Mucosa of rectum (tissue), 2 donors: Measurements from ENCODE around the gene PAM.
"Not testable (repeated sequence)": the region's sequence is repeated elsewhere in the genome, so short reads cannot be mapped to it uniquely, and the experiment has no call there.

ENCODE experiments used
- H3K27ac ChIP-seq, 2 donors: one replicate each; pipeline ENCODE4 v1.7.0; 2013; ENCODE audit warnings: inconsistent platforms in 2 of 2, low read depth in 2 of 2, low read length in 2 of 2
- H3K27me3 ChIP-seq, 2 donors: one replicate each; pipeline ENCODE4 v1.7.0; 2013; ENCODE audit warnings: low read length in 2 of 2; ENCODE audit not compliant: control insufficient read depth in 2 of 2, insufficient read depth in 2 of 2
- H3K36me3 ChIP-seq, 2 donors: one replicate each; pipeline ENCODE4 v1.7.0; 2013; ENCODE audit warnings: low read length in 2 of 2; ENCODE audit not compliant: control insufficient read depth in 2 of 2, insufficient read depth in 2 of 2
- H3K4me1 ChIP-seq, 2 donors: one replicate each; pipeline ENCODE4 v1.7.0; 2013; ENCODE audit warnings: low read length in 2 of 2, mild to moderate bottlenecking in 1 of 2; ENCODE audit not compliant: control insufficient read depth in 2 of 2, insufficient read depth in 2 of 2
- H3K4me3 ChIP-seq, 2 donors: one replicate each; pipeline ENCODE4 v1.7.0; 2013; ENCODE audit warnings: low read length in 2 of 2
- H3K9ac ChIP-seq, 2 donors: one replicate each; pipeline ENCODE4 v1.7.0; 2013; ENCODE audit warnings: low read length in 2 of 2, low read depth in 1 of 2, mild to moderate bottlenecking in 1 of 2
- H3K9me3 ChIP-seq, 2 donors: one replicate each; pipeline ENCODE4 v1.7.0; 2013; ENCODE audit warnings: low read length in 2 of 2; ENCODE audit not compliant: control insufficient read depth in 2 of 2
- donor health status: healthy.
- donor health status: Normal muscosa, but diverticular disease.

The PAM gene

DNA sequence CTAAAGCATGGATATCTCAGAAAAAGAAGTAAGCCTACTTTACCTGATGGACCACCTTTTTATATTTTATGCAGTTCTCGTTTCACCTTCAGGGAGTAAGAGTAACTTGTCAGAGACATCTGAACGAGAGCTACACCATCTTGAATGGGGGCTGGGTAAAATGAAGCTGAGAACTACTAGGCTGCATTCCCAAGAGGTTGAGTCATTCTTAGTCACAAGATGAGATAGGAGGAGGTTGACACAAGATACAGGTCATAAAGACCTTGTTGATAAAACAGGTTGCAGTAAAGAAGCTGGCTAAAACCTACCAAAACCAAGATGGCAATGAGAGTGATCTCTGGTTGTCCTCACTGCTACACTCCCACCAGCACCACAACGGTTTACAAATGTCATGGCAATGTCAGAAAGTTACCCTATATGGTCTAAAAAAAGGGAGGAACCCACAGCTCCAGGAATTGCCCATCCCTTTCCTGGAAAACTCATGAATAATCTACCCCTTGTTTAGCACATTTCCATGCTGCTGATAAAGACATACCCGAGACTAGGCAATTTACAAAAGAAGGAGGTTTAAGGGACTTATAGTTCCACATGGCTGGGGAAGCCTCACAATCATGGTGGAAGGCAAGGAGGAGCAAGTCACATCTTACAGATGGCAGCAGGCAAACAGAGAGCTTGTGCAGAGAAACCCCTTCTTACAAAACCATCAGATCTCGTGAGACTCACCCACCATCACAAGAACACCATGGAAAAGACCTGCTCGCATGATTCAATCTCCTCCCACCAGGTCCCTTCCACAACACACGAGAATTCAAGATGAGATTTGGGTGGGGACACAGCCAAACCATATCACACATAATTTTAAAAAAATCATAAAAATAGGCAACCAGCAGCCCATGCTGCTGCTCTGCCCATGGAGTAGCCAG lies 302.4 kb downstream of the PAM start:
- Histone ChIP-seq H3K27ac (no peak overlapping the region), H3K9me3 (no peaks in the 10 kb centered on the region), H3K27me3 (no peaks in the 10 kb centered on the region), H3K36me3 (no peaks in the 10 kb centered on the region), H3K9ac (no peak overlapping the region), H3K4me1 (no peaks in the 10 kb centered on the region), H3K4me3 (no peak overlapping the region)

GRCh38 chr5:103059525-103059924 lies 304.4 kb downstream of the PAM start:
- no peaks in the 10 kb centered on the region for H3K27me3 ChIP-seq
- H3K4me3 ChIP-seq: no peak overlapping the region
- no peaks in the 10 kb centered on the region for H3K36me3 ChIP-seq
- H3K4me1 ChIP-seq: no peaks in the 10 kb centered on the region
- H3K9ac ChIP-seq: no peak overlapping the region
- no peaks in the 10 kb centered on the region for H3K9me3 ChIP-seq
- H3K27ac ChIP-seq: no peak overlapping the region

- Histone ChIP-seq H3K9me3 (no peaks in the 10 kb centered on the region), H3K27me3 (no peaks in the 10 kb centered on the region), H3K9ac (no peak overlapping the region), H3K27ac (no peak overlapping the region), H3K4me1 (no peaks in the 10 kb centered on the region), H3K4me3 (no peak overlapping the region), H3K36me3 (no peaks in the 10 kb centered on the region)
Measured at GRCh38 chr5:103060424-103060954, 305.4 kb downstream of the PAM start.

- no peaks in the 10 kb centered on the region for H3K36me3 ChIP-seq
- no peak overlapping the region for H3K9ac ChIP-seq
- no peaks in the 10 kb centered on the region for H3K27me3 ChIP-seq
- H3K27ac ChIP-seq: no peak overlapping the region
- H3K4me3 ChIP-seq: no peak overlapping the region
- H3K9me3 ChIP-seq: no peaks in the 10 kb centered on the region
- H3K4me1 ChIP-seq: no peaks in the 10 kb centered on the region
Measured at GRCh38 chr5:103066326-103066725, 311.2 kb downstream of the PAM start.

DNA sequence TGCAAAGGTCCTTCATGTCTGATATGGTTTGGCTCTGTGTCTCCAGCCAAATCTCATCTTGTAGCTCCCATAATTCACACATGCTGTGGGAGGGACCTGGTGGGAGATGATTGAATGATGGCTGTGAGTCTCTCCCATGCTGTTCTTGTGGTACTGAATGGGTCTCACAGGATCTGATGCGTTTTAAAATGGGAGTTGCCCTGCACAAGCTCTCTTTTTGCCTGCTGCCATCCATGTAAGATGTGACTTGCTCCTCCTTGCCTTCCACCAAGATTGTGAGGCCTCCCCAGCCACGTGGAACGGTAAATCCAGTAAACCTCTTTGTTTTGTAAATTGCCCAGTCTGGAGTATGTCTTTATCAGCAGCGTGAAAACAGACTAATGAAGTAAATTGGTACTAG lies 318.4 kb downstream of the PAM start:
- H3K27ac ChIP-seq, H3K4me3 ChIP-seq, H3K4me1 ChIP-seq, H3K27me3 ChIP-seq, H3K36me3 ChIP-seq, H3K9me3 ChIP-seq, H3K9ac ChIP-seq: not testable (repeated sequence)

DNA sequence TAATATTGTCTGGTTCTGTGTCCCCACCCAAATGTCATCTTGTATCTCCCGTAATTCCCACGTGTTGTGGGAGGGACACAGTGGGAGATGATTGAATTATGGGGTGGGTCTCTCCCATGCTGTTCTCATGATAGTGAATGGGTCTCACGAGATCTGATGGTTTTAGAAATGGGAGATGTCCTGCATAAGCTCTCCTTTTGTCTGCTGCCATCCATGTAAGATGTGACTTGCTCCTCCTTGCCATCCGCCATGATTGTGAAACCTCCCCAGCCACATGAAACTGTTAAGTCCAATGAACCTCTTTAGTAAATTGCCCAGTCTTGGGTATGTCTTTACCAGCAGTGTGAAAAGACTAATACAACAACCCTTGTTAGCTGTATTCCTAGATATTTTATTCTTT lies 320.3 kb downstream of the PAM start:
- Histone ChIP-seq H3K36me3 (no peaks in the 10 kb centered on the region), H3K9me3 (peaks cover 3 to 9% of the 10 kb centered on the region in 2 donors), H3K4me3 (no peak overlapping the region), H3K27ac (no peak overlapping the region), H3K4me1 (no peaks in the 10 kb centered on the region), H3K9ac (no peak overlapping the region), H3K27me3 (no peaks in the 10 kb centered on the region)
